Islet precursor cell (in vitro differentiated cells): ENCODE results near the gene ATL3.
A peak's percentile ranks its signal among the peaks of the same experiment; 100 is the strongest.
"Not testable (repeated sequence)": the region's sequence is repeated elsewhere in the genome, so short reads cannot be mapped to it uniquely, and the experiment has no call there.

Experiments
- DNase-seq: peaks from one replicate; pipeline ENCODE4 v3.0.0-alpha.2; 2018

ATL3 gene, protein sequence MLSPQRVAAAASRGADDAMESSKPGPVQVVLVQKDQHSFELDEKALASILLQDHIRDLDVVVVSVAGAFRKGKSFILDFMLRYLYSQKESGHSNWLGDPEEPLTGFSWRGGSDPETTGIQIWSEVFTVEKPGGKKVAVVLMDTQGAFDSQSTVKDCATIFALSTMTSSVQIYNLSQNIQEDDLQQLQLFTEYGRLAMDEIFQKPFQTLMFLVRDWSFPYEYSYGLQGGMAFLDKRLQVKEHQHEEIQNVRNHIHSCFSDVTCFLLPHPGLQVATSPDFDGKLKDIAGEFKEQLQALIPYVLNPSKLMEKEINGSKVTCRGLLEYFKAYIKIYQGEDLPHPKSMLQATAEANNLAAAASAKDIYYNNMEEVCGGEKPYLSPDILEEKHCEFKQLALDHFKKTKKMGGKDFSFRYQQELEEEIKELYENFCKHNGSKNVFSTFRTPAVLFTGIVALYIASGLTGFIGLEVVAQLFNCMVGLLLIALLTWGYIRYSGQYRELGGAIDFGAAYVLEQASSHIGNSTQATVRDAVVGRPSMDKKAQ

DNA sequence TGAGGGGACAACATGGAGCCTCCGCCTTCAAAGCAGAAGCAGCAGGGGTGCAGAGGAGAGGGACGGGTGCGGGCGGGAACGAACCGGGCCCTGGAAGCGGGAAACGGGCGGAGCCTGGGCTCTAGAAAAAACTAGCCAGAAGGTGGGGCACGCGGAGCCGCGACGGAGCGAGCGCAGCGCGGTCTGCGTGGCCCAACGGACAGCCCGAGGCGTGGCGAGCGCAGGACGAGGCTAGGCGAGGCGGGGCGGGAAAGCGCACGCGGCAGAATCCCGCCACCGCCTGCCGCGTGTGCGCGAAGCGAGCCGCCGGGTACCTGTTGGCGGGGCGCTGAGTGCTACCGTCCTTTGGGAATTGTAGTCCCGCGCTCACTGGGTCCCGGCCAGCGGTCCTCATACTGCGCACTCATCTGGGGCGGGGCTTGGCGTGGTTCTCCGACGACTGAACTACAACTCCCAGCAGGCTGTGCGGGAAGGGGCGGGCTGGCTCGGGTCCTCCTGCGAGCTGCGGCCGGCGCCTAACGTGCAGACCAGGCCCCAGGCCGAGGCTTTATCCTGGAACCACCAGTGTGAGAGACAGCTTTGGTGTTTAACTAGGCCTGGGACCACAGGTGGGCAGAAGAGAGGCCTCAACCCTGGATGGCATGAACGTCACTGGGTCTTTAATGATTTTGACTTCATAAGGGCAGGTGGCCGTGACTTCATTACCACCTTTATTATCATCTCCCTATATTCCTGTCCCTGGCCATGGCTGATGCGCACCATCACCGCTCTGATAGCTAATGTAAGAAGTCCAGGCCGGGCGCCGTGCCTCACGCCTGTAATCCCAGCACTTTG, at the start of gene ATL3:
ATL3 (minus strand) TSS at position 55 of the 834 bp plus-strand sequence; CDS start at position 14, 41 bp downstream.
- peak; percentile 98 for DNase-seq

- no peak for DNase-seq
Measured at GRCh38 chr11:63720611-63721010, 49.4 kb upstream of the ATL3 start.

- DNase-seq = no peak
Measured at GRCh38 chr11:63719987-63720386, 48.8 kb upstream of the ATL3 start.

GRCh38 chr11:63719001-63719400, 47.8 kb upstream of the ATL3 start:
- no peak for DNase-seq

DNA sequence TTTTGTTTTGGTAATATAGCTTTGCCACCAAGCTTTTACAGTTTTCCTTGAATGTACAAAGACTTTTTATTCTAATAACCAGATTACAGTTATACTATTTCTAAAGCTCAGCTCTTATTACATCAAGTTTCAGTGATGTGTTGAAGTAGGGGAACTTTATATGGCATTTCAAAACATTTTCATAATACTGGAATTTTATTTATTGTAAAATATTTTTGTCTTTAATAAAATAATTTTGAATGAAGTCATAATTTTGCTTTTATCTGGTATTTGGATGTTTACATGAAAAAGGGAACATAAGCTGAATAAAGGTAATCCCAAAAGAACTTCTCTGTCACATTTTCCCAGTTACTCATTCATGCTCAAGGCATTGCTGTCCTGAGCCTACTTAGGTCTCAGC, 44.9 kb upstream of the ATL3 start:
- no peak for DNase-seq

DNA sequence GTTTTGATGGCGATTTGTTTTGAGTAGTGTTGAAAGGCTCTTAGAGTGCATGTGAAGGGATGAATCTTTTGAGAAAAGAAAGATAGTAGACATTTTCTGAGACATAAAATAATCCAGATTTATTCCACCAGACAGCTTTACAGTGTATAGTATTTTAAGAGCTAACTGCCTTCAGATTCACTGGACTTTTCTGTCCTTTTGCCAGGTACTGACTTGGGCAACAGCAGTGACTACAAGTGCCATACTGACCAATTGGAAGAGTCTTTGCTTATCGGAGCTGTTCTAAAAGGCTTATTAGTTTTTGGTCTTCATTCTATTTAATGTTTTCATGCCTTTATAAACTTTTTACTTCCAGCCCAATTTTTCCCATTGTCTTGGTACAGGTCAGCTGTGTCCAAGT, 42.6 kb upstream of the ATL3 start:
- no peak for DNase-seq

GRCh38 chr11:63711838-63712237, 40.7 kb upstream of the ATL3 start:
- DNase-seq = no peak

DNA sequence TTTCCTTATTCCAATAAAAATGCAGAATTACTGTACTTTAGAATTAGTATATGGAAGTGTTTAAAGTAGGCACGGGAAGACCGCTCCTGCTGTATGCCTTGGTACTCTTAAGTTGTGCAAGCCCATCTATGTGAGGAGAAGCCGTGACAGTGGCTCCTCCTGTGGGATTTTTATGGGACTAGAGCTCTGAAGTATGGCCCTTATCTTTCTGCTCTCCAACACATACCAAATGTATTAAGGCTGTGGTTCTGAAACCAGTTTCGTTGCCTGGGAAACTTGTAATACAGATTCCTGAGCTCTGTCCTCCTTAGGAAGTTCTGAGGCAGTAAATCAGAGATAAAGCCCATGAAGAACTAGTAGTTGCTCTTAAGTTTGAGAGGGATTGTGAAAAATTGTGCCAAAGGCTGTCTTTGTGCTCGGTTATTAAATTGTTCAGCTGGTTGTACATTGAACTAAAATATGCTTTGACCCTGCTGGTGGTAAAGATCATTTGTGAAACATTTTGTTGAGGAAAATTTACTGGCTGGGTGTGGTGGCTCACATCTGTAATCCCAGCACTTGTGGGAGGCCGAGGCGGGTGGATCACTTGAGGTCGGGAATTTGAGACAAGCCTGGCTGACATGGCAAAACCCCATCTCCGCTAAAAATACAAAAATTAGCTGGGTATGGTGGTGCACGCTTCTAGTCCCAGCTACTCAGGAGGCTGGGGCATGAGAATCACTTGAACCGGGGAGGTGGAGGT, 39.5 kb upstream of the ATL3 start:
- peak; percentile 77 for DNase-seq

- no peak for DNase-seq
Measured at GRCh38 chr11:63709336-63709884, 38.2 kb upstream of the ATL3 start.

DNA sequence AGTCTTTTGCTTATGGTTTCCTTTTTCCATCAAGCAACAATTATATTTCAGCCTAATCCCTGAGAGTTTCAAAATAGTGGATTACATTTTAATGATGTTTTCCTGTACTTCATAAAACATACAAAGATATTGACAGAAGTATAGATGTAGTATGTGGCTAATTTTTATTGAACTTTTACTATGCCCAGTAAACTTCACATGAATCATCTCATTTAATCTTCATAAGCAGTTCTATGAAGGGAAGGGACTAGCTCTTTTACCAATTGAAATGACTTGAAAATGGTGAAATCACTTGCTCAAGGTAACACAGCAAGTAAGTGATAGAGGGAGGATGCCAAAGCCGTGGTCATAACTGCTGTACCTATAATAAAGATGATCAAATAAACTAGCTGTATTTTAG, 37.6 kb upstream of the ATL3 start:
- DNase-seq = no peak

GRCh38 chr11:63705526-63705925, 34.4 kb upstream of the ATL3 start:
- DNase-seq = no peak

DNA sequence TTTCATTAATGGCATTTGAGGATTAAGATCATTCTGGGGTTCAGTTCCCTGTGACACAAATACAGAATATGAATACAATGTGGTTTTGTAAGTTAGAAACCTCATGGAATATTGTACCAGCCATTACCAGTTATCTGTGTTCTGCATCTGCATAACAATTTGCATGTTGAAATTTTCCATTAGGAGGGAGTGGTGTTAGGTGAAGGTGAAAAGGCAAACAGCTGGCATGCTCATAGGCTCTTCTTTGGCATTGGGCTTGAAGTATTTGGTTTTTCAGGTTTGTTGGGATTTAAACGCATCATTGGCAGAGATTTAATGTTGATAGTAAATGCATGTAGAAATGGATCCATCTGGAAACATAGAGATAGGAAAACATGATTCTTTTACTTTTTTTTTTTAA, 28.7 kb upstream of the ATL3 start:
- no peak for DNase-seq

GRCh38 chr11:63698976-63699733, 28.0 kb upstream of the ATL3 start:
- DNase-seq = no peak

- DNase-seq = no peak
Measured at GRCh38 chr11:63694596-63694995, 23.4 kb upstream of the ATL3 start.

DNA sequence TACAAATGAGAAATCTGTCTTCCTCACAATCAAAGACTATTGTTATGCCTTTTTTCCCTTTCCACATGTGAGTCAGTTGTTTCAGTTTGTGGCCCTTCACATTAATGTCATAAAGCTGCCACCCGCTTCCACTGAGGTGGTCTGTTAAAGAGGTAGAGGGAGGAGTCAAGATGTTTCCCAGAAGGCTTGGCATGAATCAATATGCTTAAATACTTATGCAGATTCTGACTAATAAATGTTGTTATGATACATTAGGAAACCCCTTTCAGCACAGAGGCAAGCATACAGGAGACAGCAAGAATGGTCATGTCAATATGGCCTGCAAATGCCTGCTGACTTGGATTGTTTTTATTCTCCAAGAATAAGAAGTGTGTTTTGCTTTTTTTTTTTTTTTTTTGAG, 16.7 kb upstream of the ATL3 start:
- no peak for DNase-seq

GRCh38 chr11:63686926-63687325, 15.8 kb upstream of the ATL3 start:
- no peak for DNase-seq

GRCh38 chr11:63685158-63685721, 14.1 kb upstream of the ATL3 start:
- DNase-seq = not testable (repeated sequence)

DNA sequence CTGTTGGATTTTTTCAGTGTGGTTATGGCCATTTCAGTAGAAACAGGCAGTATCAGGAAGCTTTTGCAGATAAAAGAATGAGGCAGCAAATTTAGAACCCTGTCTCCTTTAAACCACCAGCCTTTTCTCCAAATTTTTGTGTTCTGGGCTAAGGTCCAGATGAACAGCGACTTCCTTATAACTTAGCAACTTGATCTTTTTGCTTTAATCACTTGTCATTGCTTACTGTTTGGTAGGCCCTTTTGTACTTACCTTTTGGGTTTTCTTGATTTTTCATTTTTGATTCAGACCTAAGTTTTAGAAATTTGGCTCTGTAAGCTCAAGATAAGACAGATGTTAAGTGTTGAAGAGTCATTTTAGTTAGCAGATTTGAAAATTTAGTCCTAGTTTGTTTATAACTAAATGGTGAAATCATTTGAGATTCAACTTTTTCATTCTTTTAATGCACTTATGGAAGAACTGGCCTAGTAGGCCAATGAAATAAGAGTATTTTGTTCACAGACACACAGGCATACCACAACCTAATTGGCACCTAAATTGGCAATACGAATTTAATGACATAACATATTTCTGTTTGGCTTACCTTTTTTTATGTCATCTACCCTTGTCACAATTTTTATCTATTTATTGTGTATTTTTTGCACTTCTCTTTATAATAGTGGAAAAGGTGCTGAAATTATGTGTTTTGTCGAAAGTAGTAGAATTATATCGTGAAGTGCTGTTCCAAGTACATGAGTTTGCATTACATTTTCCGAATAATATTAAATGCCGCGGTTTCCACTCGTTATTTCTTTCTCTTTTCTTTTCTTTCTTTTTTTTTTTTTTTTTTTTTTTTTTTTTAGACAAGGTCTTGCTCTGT, 12.2 kb upstream of the ATL3 start:
- no peak for DNase-seq

DNA sequence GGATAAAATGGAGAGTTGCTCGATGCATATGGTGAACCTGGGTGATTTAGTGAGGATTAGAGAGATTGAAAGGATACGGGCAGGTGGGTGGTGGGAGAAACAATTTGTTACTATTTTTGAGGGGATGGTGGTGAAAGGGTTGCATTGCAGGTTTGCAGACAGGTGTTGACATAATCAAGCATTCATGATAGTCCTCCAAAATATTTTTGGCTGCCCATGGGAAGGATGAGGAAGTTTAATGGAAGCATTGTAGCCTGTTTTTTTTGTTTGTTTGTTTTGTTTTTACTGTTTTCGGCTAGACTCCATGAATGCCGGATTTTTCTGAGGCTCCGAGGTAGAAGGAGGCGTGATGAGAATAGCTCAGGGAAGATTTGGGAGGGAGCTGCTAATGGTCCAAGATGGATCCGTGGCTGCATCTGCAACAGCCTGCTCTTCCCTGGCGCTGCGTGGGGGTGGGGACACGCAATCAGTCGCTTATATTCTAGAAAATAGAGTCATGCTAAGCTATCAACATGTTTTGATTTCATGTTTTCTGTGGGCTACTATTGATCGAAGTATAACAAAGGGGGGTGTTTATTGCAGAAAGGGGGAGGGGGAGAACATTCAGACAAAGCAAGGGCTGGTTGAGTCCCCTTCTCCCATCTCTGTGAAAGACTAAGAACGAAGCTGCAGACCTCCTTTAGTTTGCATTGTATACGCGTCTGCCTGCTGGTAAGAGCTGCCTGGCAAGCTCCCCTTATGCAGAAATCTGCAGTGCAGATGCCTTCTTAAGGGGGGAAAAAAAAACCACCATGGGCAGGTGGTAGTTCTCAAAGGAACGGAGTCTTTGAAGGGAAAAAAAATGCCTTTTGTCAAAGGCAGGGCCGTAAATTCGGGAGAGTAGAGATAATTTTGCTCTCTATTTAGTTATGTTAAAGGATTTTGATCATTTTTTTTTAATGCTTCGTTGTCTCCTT, 11.2 kb upstream of the ATL3 start:
- DNase-seq = peak; percentile 58
